H54 (cell line): ENCODE measurements around the gene PCDH7.

ENCODE experiments used
- DNase-seq: peaks from one replicate; pipeline ENCODE4 v3.0.0; 2011; ENCODE audit warnings: low spot score, mixed read lengths; ENCODE audit not compliant: insufficient read length
- FAIRE-seq: peaks from 3 replicates; lab custom pipeline; 2011; peaks lifted over from hg19 to GRCh38; lab: Jason Lieb, UNC
- POLR2A ChIP-seq: IDR thresholded peaks from 2 replicates; pipeline ENCODE4 v1.6.1; 2011; ENCODE audit warnings: low read depth, mild to moderate bottlenecking, low read length

PCDH7 gene

GRCh38 chr4:30753316-30753715 lies 33.1 kb downstream of the PCDH7 start:
- no peak for FAIRE-seq

GRCh38 chr4:30754021-30754420 lies 33.9 kb downstream of the PCDH7 start:
- TF ChIP-seq POLR2A: no peak
- no peak for DNase-seq
- FAIRE-seq: no peak

More at GRCh38 chr4:30753316-30753715, 33.1 kb downstream of the PCDH7 start:
- TF ChIP-seq POLR2A: no peak
- no peak for DNase-seq

GRCh38 chr4:30755346-30755745 lies 35.2 kb downstream of the PCDH7 start:
- no peak for TF ChIP-seq POLR2A
- FAIRE-seq: no peak
- DNase-seq: no peak

- FAIRE-seq (no peak), DNase-seq (no peak)
- no peak for TF ChIP-seq POLR2A
Observed at GRCh38 chr4:30756553-30756952, 36.4 kb downstream of the PCDH7 start.

- TF ChIP-seq POLR2A: no peak
- DNase-seq (no peak), FAIRE-seq (peak; percentile 96)
Observed at GRCh38 chr4:30757357-30757756, 37.2 kb downstream of the PCDH7 start.

- no peak for TF ChIP-seq POLR2A
- FAIRE-seq (no peak), DNase-seq (no peak)
Observed at GRCh38 chr4:30760551-30760950, 40.4 kb downstream of the PCDH7 start.

GRCh38 chr4:30763321-30763727 lies 43.2 kb downstream of the PCDH7 start:
- FAIRE-seq: no peak
- no peak for TF ChIP-seq POLR2A
- DNase-seq: no peak

GRCh38 chr4:30765022-30765421 lies 44.9 kb downstream of the PCDH7 start:
- no peak for DNase-seq
- no peak for FAIRE-seq
- TF ChIP-seq POLR2A: no peak

- DNase-seq: no peak
- TF ChIP-seq POLR2A: no peak
- FAIRE-seq: no peak
Observed at GRCh38 chr4:30767147-30767845, 47.1 kb downstream of the PCDH7 start.

GRCh38 chr4:30768277-30768676 lies 48.1 kb downstream of the PCDH7 start:
- no peak for DNase-seq
- FAIRE-seq: no peak
- TF ChIP-seq POLR2A: no peak

- DNase-seq (no peak), FAIRE-seq (no peak)
- no peak for TF ChIP-seq POLR2A
Observed at GRCh38 chr4:30769093-30769492, 48.9 kb downstream of the PCDH7 start.

GRCh38 chr4:30770049-30770549 lies 49.9 kb downstream of the PCDH7 start:
- DNase-seq (no peak), FAIRE-seq (peak; percentile 75)
- TF ChIP-seq POLR2A: no peak

GRCh38 chr4:30770812-30771211 lies 50.6 kb downstream of the PCDH7 start:
- FAIRE-seq: no peak
- DNase-seq: no peak
- TF ChIP-seq POLR2A: no peak

GRCh38 chr4:30776451-30776850 lies 56.3 kb downstream of the PCDH7 start:
- FAIRE-seq: no peak

GRCh38 chr4:30776921-30777415 lies 56.8 kb downstream of the PCDH7 start:
- FAIRE-seq (no peak), DNase-seq (no peak)
- TF ChIP-seq POLR2A: no peak

More at GRCh38 chr4:30776451-30776850, 56.3 kb downstream of the PCDH7 start:
- DNase-seq: no peak
- no peak for TF ChIP-seq POLR2A
